ENCODE data around the gene CHD3. TPM values are rescaled to one million over a fixed set of nuclear protein-coding genes. Genes with fewer than 3 reads are reported as not detected.
A peak's percentile ranks its signal among the peaks of the same experiment; 100 is the strongest.

CHD3 gene
- total RNA-seq, 1 donor, result 111 TPM

DNA sequence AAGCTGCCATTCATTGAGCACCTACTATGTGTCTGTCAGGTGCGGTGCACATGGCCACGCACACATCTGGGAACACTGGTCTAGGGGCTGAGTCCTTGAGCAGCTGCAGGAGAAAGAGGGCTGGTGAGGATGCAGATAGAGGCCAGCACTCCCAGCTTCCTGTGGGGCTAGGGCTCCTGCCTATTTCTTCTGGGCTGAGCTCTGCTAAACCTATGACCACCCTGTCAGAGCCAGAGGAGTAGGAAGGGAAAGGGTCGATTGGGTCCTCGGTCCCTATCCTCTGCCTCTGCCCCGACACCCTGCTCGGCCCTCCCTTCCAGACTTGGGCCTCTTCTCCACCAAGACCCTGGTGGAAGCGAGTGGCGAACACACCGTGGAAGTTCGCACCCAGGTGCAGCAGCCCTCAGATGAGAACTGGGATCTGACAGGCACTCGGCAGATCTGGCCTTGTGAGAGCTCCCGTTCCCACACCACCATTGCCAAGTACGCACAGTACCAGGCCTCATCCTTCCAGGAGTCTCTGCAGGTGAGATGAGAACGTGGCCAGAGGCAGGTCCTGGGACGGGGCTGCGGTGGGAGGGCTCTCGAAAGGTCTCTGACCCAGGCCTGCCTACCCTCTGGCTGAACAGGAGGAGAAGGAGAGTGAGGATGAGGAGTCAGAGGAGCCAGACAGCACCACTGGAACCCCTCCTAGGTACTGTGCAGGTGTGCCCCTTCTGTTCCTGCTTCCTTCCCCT lies 37.7 kb upstream of the CHD3 start:
- H3K4me3 ChIP-seq (ENCODE audit: low read depth, low read length), result no peak overlapping the region
- no peak for TF ChIP-seq CTCF (IDR thresholded peaks at IDR 0.05; ENCODE audit: insufficient read depth, low read depth, low read length)
- no peak for DNase-seq (ENCODE audit: low read depth)

- DNase-seq (ENCODE audit: low read depth), result peak; percentile 86
- TF ChIP-seq CTCF (IDR thresholded peaks at IDR 0.05; ENCODE audit: insufficient read depth, low read depth, low read length), result peak; percentile 92
- H3K4me3 ChIP-seq (ENCODE audit: low read depth, low read length), result no peak overlapping the region
These were observed 36.9 kb upstream of the CHD3 start for GRCh38 chr17:7851438-7852261.

GRCh38 chr17:7852262-7852670 lies 36.3 kb upstream of the CHD3 start:
- no peak overlapping the region for H3K4me3 ChIP-seq (ENCODE audit: low read depth, low read length)
- no peak for DNase-seq (ENCODE audit: low read depth)
- TF ChIP-seq CTCF (IDR thresholded peaks at IDR 0.05; ENCODE audit: insufficient read depth, low read depth, low read length), result no peak

DNA sequence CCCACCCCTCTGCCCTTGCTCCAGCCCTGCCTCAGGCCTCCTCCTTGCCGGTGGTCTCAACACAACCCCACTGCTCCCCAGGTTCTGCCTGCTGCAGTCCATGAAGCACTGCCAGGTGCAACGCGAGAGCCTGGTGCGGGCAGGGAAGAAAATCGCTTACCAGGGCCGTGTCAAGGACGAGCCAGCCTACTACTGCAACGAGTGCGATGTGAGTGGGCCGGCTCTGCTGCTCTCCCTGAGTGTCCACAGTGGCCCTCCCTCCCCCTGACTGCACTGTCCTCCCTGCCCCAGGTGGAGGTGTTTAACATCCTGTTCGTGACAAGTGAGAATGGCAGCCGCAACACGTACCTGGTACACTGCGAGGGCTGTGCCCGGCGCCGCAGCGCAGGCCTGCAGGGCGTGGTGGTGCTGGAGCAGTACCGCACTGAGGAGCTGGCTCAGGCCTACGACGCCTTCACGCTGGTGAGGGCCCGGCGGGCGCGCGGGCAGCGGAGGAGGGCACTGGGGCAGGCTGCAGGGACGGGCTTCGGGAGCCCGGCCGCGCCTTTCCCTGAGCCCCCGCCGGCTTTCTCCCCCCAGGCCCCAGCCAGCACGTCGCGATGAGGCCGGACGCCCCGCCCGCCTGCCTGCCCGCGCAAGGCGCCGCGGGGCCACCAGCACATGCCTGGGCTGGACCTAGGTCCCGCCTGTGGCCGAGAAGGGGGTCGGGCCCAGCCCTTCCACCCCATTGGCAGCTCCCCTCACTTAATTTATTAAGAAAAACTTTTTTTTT lies 35.5 kb upstream of the CHD3 start:
- DNase-seq (ENCODE audit: low read depth), result no peak
- no peak for TF ChIP-seq CTCF (IDR thresholded peaks at IDR 0.05; ENCODE audit: insufficient read depth, low read depth, low read length)
- H3K4me3 ChIP-seq (ENCODE audit: low read depth, low read length), result no peak overlapping the region

GRCh38 chr17:7853691-7854038 lies 34.9 kb upstream of the CHD3 start:
- no peak for DNase-seq (ENCODE audit: low read depth)
- H3K4me3 ChIP-seq (ENCODE audit: low read depth, low read length), result no peak overlapping the region
- TF ChIP-seq CTCF (IDR thresholded peaks at IDR 0.05; ENCODE audit: insufficient read depth, low read depth, low read length), result no peak

DNA sequence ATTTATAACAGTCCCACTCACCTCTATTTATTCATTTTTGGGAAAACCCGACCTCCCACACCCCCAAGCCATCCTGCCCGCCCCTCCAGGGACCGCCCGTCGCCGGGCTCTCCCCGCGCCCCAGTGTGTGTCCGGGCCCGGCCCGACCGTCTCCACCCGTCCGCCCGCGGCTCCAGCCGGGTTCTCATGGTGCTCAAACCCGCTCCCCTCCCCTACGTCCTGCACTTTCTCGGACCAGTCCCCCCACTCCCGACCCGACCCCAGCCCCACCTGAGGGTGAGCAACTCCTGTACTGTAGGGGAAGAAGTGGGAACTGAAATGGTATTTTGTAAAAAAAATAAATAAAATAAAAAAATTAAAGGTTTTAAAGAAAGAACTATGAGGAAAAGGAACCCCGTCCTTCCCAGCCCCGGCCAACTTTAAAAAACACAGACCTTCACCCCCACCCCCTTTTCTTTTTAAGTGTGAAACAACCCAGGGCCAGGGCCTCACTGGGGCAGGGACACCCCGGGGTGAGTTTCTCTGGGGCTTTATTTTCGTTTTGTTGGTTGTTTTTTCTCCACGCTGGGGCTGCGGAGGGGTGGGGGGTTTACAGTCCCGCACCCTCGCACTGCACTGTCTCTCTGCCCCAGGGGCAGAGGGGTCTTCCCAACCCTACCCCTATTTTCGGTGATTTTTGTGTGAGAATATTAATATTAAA lies 34.4 kb upstream of the CHD3 start:
- peak overlapping the region; percentile 82 for H3K4me3 ChIP-seq (ENCODE audit: low read depth, low read length)
- no peak for TF ChIP-seq CTCF (IDR thresholded peaks at IDR 0.05; ENCODE audit: insufficient read depth, low read depth, low read length)
- DNase-seq (ENCODE audit: low read depth), result no peak
